Stimulated activated naive CD8-positive, alpha-beta T cell treated with anti-CD3 and anti-CD28 coated beads, Interleukin-15, amount 100 ng/mL, for 72 hours (primary cell): ENCODE measurements around the gene PHF14.

Experiments used
- ATAC-seq: fragments of 150-1000 bp; cut with Tn5 transposase; 2 replicates; pipeline ENCODE4 v1.10.0; 2021; ENCODE audit warnings: mild to moderate bottlenecking, moderate library complexity
- DNase-seq, 2 donors: peaks; one replicate each; pipeline ENCODE4 v3.0.0; 2021 to 2022
- H3K27ac Mint-ChIP-seq, 2 donors: one replicate each; pipeline ENCODE4 v1.8.0; 2022; ENCODE audit warnings: mild to moderate bottlenecking in 2 of 2, mixed read lengths in 2 of 2, moderate library complexity in 2 of 2
- H3K27me3 Mint-ChIP-seq: one replicate; pipeline ENCODE4 v1.8.0; 2022; ENCODE audit warnings: mixed read lengths
- H3K4me1 Mint-ChIP-seq: one replicate; pipeline ENCODE4 v1.8.0; 2022; ENCODE audit warnings: mild to moderate bottlenecking, mixed read lengths
- H3K4me3 Mint-ChIP-seq, 2 donors: one replicate each; pipeline ENCODE4 v1.8.0; 2022; ENCODE audit warnings: mild to moderate bottlenecking in 2 of 2, mixed read lengths in 2 of 2, moderate library complexity in 1 of 2
- H3K9me3 Mint-ChIP-seq, 2 donors: one replicate each; pipeline ENCODE4 v1.8.0; 2022; ENCODE audit warnings: mixed read lengths in 2 of 2

The PHF14 gene

DNA sequence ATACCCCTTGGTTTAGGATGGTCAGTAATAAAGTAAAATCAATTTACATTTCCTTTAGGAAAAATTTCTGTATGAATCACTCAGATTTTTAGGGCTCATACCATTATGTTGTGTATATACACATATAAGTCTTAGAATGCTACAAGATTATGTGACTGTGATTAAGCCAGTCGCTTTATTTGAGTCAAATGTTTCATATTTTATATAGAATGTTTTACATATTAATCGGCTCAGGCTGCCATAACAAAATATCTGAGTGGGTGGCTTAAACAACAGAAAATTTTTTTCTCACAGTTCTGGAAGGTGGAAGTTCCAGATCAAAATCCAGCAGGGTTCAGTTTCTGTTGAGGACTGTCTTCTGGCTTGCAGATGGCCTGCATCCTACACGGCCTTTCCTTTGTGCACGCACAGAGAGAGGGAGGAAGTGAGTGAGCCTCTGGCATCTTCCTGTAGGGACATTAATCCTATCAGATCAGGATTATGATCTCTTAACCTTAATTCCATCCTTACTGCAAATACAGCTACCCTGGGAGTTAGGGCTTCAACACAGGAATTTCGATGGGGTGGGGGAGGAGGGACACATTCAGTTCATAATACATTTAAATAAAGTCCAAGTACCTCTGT, 198.0 kb downstream of the PHF14 start:
- Mint-ChIP-seq H3K4me1 (peaks cover 12% of the 10 kb centered on the region), H3K9me3 (no peaks in the 10 kb centered on the region), H3K27me3 (no peaks in the 10 kb centered on the region), H3K4me3 (no peak overlapping the region), H3K27ac (no peak overlapping the region)
- DNase-seq (no peak), ATAC-seq (no peak)

GRCh38 chr7:11172835-11173234, 199.2 kb downstream of the PHF14 start:
- DNase-seq, result no peak
- no peak for ATAC-seq
- Mint-ChIP-seq H3K4me3 (no peak overlapping the region), H3K4me1 (peaks cover 12% of the 10 kb centered on the region), H3K27ac (no peak overlapping the region), H3K27me3 (no peaks in the 10 kb centered on the region), H3K9me3 (no peaks in the 10 kb centered on the region)

DNA sequence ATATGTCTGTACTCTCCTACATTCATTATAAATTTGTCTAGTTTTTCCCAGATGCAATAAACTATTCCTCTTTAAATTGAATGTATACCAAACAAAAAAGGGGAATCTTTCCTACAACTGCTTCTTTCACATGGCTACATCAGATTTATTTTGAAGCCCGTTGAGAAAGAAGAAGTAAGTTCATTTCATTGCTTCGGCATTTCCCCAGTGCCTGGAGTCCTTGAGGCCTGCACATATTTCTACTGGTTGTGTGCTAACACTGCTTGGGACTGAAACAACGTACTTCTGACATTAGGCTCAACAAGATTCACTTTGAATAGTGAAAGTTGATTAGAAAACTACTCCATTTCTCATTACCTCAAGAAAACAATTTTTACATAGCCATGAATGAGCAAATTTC, 201.7 kb downstream of the PHF14 start:
- peaks cover 10% of the 10 kb centered on the region for H3K4me1 Mint-ChIP-seq
- no peak overlapping the region for H3K4me3 Mint-ChIP-seq
- no peaks in the 10 kb centered on the region for H3K27me3 Mint-ChIP-seq
- H3K9me3 Mint-ChIP-seq, result no peaks in the 10 kb centered on the region
- H3K27ac Mint-ChIP-seq, result no peak overlapping the region
- ATAC-seq (no peak), DNase-seq (no peak)

DNA sequence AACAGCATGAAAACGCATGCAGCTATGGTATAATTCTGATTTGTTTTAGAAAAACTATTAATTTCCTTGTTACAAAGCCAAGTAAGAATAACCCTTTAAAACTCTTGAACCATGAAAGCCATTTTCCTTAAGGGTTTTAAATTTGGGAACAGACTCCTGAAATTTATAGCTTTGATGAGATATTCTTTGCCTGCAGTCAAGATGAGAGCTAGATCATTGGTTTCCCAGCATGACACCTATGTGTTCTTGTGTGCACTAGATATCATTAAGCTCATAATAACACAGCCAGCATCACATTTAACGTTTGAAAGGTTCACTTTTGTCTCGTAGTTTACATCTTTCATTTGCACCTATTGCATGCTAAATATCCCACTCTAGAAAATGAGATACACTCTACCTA, 202.2 kb downstream of the PHF14 start:
- H3K27ac Mint-ChIP-seq, result no peak overlapping the region
- H3K9me3 Mint-ChIP-seq, result no peaks in the 10 kb centered on the region
- H3K4me1 Mint-ChIP-seq, result peaks cover 5% of the 10 kb centered on the region
- H3K4me3 Mint-ChIP-seq, result no peak overlapping the region
- H3K27me3 Mint-ChIP-seq, result no peaks in the 10 kb centered on the region
- DNase-seq, result no peak
- no peak for ATAC-seq

DNA sequence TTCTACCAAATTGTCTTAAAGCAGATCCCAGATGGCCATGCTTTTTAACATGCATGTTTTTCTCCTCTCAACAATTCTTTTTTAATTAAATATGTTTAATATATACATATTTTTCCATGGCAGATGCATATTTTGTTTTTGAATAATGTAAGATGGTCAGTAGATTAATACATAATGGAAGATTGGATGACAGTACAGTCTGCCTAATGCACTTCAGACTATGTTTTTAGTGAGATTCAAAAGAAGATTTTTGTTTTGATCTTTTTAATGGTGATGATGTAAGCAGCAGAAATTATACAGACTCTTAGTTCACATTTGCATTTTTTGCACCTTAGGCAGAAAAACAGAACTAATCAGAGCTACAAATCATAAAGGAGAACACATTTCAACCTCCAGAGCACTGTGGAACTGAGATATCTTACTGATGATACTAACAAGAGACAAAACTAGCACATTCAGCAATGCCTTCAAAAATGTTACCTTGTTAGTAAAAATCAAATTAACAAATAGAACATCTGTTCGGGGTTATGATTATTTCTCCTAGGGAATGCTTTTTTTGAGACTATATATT, 203.4 kb downstream of the PHF14 start:
- no peak for DNase-seq
- ATAC-seq, result no peak
- H3K4me3 Mint-ChIP-seq, result no peak overlapping the region
- no peaks in the 10 kb centered on the region for H3K4me1 Mint-ChIP-seq
- H3K9me3 Mint-ChIP-seq, result no peaks in the 10 kb centered on the region
- H3K27ac Mint-ChIP-seq, result no peak overlapping the region
- no peaks in the 10 kb centered on the region for H3K27me3 Mint-ChIP-seq

DNA sequence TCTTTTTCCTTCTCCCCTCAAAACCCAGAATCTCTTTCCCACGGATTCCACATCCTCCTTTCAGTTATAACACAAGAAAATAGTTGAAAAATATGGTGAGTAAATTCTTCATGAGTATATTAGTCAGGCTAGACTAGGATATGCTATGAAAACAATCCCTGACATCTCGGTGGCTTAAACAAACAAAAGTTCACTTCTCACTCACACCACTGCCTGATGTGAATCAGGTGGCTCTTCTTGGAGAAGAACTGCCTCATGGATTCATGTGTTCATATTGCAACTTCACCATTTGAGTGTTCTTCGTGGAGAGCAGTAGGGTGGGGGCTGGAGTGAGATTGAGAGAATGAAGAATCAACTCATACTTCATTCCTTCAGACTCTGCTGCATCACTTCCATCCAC, 204.1 kb downstream of the PHF14 start:
- Mint-ChIP-seq H3K4me3 (no peak overlapping the region), H3K27ac (no peak overlapping the region), H3K27me3 (no peaks in the 10 kb centered on the region), H3K4me1 (no peaks in the 10 kb centered on the region), H3K9me3 (no peaks in the 10 kb centered on the region)
- peak; percentile 65 for ATAC-seq
- peak in 1 of 2 donors; percentile 9 for DNase-seq

DNA sequence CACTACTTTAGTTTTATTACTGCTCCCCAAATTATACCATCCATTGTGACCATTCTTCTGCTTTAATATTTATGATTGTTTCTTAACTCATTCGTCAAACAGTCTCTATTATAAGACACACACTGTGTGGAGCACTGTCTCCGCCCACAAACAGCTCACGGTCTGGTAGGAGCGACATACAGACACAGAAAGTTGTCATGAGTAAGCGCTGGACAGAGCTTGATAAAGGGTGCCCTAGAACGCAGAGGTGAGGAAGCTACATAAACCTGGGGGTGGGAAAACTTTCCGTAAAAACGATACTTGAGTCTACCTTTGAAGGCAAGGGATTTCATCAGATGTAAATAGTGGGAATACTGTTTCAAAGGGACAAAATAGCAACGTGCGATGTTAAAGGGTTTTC, 207.9 kb downstream of the PHF14 start:
- Mint-ChIP-seq H3K4me1 (no peaks in the 10 kb centered on the region), H3K4me3 (no peak overlapping the region), H3K9me3 (peaks cover 10 to 11% of the 10 kb centered on the region in 2 donors), H3K27me3 (no peaks in the 10 kb centered on the region), H3K27ac (no peak overlapping the region)
- ATAC-seq (no peak), DNase-seq (no peak)

DNA sequence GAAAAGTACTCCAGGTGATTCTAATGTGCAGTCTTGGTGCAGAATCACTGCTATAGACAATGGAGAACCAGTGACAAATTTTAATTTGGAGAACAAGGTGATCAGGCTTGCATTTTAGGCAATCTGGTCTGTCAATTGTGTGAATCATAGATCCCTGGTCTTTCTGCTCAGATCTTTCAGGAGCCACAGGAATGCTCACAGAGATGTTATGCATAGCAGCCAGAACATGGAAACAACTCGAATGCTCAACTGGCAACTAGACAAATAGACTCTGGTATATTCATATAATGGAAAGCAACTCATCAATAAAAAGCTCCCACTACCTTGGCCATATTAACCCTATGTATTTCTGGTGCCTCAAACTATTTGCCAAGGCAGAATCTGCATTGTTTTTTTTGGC, 209.1 kb downstream of the PHF14 start:
- H3K9me3 Mint-ChIP-seq, result peaks cover 10 to 11% of the 10 kb centered on the region in 2 donors
- DNase-seq (no peak), ATAC-seq (no peak)
- H3K27ac Mint-ChIP-seq, result no peak overlapping the region
- no peaks in the 10 kb centered on the region for H3K27me3 Mint-ChIP-seq
- H3K4me3 Mint-ChIP-seq, result no peak overlapping the region
- H3K4me1 Mint-ChIP-seq, result no peaks in the 10 kb centered on the region

- DNase-seq, result no peak
- Mint-ChIP-seq H3K4me3 (no peak overlapping the region), H3K27me3 (no peaks in the 10 kb centered on the region)
Measured at GRCh38 chr7:11185179-11185815, 211.6 kb downstream of the PHF14 start.

DNA sequence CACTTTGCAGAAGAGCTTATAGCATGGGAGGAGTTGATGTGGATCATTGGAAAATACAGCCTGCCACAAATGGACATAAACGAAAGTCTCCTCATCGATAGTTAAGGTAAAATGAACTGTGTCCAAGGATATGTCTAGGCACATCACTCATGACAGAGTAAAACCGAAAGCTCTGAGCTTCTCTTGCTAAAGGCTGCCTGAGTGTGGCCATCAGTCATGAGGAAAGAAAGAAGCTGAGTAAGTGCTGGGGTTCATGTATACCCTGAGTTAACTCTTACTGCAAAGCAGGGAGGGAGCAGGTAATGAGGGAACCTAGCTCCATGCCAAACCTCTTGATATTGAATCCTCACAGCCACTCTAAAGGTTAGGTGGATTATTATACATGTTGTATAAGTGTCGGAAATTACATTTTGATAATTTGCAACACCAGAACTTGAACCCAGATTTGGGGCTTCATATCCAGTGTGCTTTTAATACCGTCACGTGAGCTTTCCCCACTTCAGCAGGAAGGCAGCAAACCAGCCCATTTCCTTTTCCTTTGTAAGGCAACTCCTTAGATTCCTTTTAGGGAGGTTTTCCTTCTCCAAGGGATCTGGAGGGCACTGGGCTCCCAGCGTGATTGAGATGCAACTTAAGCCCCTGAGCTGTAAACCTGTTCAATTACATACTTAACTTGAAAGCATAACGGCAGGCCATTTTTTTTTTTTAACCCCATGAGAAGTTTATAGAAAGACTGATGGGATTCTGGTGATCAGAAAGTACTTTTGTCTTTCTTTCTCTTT, 215.0 kb downstream of the PHF14 start:
- ATAC-seq (no peak), DNase-seq (no peak)
- peaks cover 13% of the 10 kb centered on the region for H3K27me3 Mint-ChIP-seq
- peaks cover 10 to 11% of the 10 kb centered on the region in 2 donors for H3K9me3 Mint-ChIP-seq
- no peak overlapping the region for H3K4me3 Mint-ChIP-seq
- H3K4me1 Mint-ChIP-seq, result peaks cover 13% of the 10 kb centered on the region
- H3K27ac Mint-ChIP-seq, result no peak overlapping the region

More at GRCh38 chr7:11185179-11185815, 211.6 kb downstream of the PHF14 start:
- Mint-ChIP-seq H3K4me1 (no peaks in the 10 kb centered on the region), H3K27ac (no peak overlapping the region), H3K9me3 (peaks cover 10 to 11% of the 10 kb centered on the region in 2 donors)
- ATAC-seq, result no peak

- H3K9me3 Mint-ChIP-seq, result no peaks in the 10 kb centered on the region
- no peak overlapping the region for H3K4me3 Mint-ChIP-seq
- H3K27me3 Mint-ChIP-seq, result peaks cover 15% of the 10 kb centered on the region
- no peak for ATAC-seq
- no peak overlapping the region for H3K27ac Mint-ChIP-seq
- DNase-seq, result no peak
- H3K4me1 Mint-ChIP-seq, result peaks cover 13% of the 10 kb centered on the region
Measured at GRCh38 chr7:11191081-11191480, 217.4 kb downstream of the PHF14 start.

DNA sequence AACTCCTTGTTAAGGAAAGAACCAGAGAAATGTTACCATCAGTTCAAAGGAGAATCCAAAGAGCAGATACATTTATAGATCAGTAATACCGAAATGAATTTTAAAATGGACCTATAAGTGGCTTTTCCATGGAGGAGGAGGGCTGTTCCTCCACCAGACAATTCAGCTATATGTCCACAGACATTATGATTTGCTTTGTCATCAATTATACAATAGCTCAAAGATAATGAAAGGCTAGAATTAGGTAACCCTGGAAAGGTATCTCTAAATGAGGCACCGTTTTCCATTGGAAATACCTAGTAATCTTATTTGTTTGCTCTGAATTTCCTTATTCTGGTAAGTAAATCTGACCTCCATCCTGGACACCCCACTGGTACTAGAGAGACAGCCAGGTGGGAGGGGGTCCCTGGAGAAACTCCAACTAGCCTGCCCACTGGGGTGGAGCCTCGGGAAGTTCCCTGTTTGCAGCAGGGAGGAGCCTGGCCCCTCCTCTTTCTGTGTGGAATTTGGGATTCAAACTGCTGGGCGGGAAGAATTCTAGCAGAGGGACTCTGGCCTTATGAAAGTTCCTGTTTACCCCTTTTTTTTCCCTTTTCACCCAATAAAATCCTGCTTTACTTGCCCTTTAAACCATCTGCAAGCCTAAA, 218.0 kb downstream of the PHF14 start:
- DNase-seq (no peak), ATAC-seq (no peak)
- no peaks in the 10 kb centered on the region for H3K9me3 Mint-ChIP-seq
- no peak overlapping the region for H3K27ac Mint-ChIP-seq
- H3K4me3 Mint-ChIP-seq, result no peak overlapping the region
- peaks cover 15% of the 10 kb centered on the region for H3K27me3 Mint-ChIP-seq
- H3K4me1 Mint-ChIP-seq, result peaks cover 13% of the 10 kb centered on the region

GRCh38 chr7:11192506-11192905, 218.8 kb downstream of the PHF14 start:
- H3K27me3 Mint-ChIP-seq, result peaks cover 15% of the 10 kb centered on the region
- H3K4me1 Mint-ChIP-seq, result peaks cover 13% of the 10 kb centered on the region
- peak overlapping the region in 1 of 2 donors; percentile 14 for H3K27ac Mint-ChIP-seq
- no peak for DNase-seq
- ATAC-seq, result peak; percentile 85
- peak overlapping the region; percentile 69 to 80 for H3K4me3 Mint-ChIP-seq
- no peaks in the 10 kb centered on the region for H3K9me3 Mint-ChIP-seq

DNA sequence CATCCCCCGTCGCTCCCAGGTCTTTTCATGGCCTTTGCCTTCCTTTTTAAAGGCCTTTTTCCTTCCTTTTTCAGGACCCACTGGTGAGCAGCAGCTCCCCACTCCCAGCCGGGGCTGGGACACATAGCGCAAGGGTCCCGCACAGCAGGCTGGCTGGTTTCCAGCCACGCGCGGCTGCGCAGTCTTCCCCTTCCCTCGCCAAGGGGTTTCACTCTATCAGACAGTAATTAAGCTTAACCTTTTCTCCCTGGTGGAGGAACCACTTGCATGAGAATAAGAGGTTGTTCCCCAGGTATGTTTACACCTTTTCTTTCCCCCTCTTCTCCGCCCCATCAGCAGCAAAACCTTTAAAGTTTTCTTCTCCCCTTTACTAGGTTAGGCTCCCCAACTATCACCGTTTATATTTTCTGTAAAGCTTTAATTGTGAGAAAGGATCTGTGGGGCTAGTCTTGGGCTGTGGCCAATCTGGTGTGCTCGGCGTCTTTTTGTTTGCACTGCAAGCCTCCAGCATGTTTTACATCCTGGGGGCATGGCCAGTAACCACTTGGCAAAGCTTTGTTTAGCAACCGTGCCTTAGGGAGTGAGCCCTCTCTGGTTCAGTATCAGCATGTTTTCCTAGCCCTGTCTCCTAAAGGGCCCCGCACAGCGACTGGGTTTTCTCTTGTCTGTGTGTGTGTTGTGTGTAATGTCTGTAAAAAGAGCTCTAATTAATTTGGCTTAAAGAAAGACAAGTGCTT, 219.6 kb downstream of the PHF14 start:
- Mint-ChIP-seq H3K9me3 (no peaks in the 10 kb centered on the region), H3K27ac (peak overlapping the region; percentile 75 to 89), H3K27me3 (peaks cover 15% of the 10 kb centered on the region), H3K4me3 (peak overlapping the region; percentile 69 to 80), H3K4me1 (peaks cover 13% of the 10 kb centered on the region)
- no peak for DNase-seq
- ATAC-seq, result peak; percentile 65

- no peak for ATAC-seq
- H3K27ac Mint-ChIP-seq, result no peak overlapping the region
- peaks cover 15% of the 10 kb centered on the region for H3K27me3 Mint-ChIP-seq
- no peak for DNase-seq
- H3K4me1 Mint-ChIP-seq, result peaks cover 13% of the 10 kb centered on the region
- peak overlapping the region in 1 of 2 donors; percentile 69 for H3K4me3 Mint-ChIP-seq
- H3K9me3 Mint-ChIP-seq, result no peaks in the 10 kb centered on the region
Measured at GRCh38 chr7:11193888-11194287, 220.2 kb downstream of the PHF14 start.
